ENCODE results near the gene HSP90AA1. TPM values are rescaled to one million over a fixed set of nuclear protein-coding genes. Genes with fewer than 3 reads are reported as not detected.
A peak's percentile ranks its signal among the peaks of the same experiment; 100 is the strongest.

Gene HSP90AA1
- total and polyA plus RNA-seq, 12 donors: 315 to 612 (median 451) TPM

- peak overlapping the region in 1 of 10 donors; percentile 30 for H3K27ac ChIP-seq
- DNase-seq: peak; percentile 88 to 89
- peaks cover 0 to 19% (median 7%) of the 10 kb centered on the region in 9 donors for H3K4me1 ChIP-seq
- H3K27me3 ChIP-seq: no peaks in the 10 kb centered on the region
- ATAC-seq: peak; percentile 88 to 97 (median 96)
- peaks cover 0 to 3% (median 0%) of the 10 kb centered on the region in 11 donors for H3K9me3 ChIP-seq
- peak in 8 of 9 donors; percentile 24 to 71 (median 58) for TF ChIP-seq CTCF (IDR thresholded peaks at IDR 0.05)
- 20 to 24% methylated on average over 26 of the region's 26 CpGs for WGBS, 2 donors
- intact Hi-C loops (cut with DNase I): loop anchor here in 8 of 10 donors (1.0 to 10.0 kb wide), 4 partner anchors 33 to 252 kb away; partner anchors contain the start of gene ZNF839 (in 1 of the 8)
- H3K4me3 ChIP-seq: no peak overlapping the region
- no peaks in the 10 kb centered on the region for H3K36me3 ChIP-seq
These were observed 23.6 kb downstream of the HSP90AA1 start for GRCh38 chr14:102063109-102063807.

- peaks cover 0 to 19% (median 7%) of the 10 kb centered on the region in 9 donors for H3K4me1 ChIP-seq
- no peak for ATAC-seq
- no peaks in the 10 kb centered on the region for H3K27me3 ChIP-seq
- no peak overlapping the region for H3K4me3 ChIP-seq
- 72 to 74% methylated on average over 5 of the region's 5 CpGs for WGBS, 2 donors
- no peaks in the 10 kb centered on the region for H3K9me3 ChIP-seq
- H3K36me3 ChIP-seq: peaks cover 0 to 14% (median 0%) of the 10 kb centered on the region in 9 donors
- TF ChIP-seq CTCF (IDR thresholded peaks at IDR 0.05): no peak
- H3K27ac ChIP-seq: no peak overlapping the region
- intact Hi-C loops (cut with DNase I): loop anchor here in 1 of 10 donors (10.0 kb wide), 1 partner anchor 156 kb away; no protein-coding TSS in a partner anchor
- DNase-seq: no peak
These were observed 27.9 kb downstream of the HSP90AA1 start for GRCh38 chr14:102058961-102059360.

- intact Hi-C loops (cut with DNase I): loop anchor here in 1 of 10 donors (10.0 kb wide), 1 partner anchor 157 kb away; no protein-coding TSS in a partner anchor
- 75 to 78% methylated on average over 7 of the region's 7 CpGs for WGBS, 2 donors
- DNase-seq (no peak), ATAC-seq (no peak)
- Histone ChIP-seq H3K27me3 (no peaks in the 10 kb centered on the region), H3K27ac (no peak overlapping the region), H3K4me3 (no peak overlapping the region), H3K9me3 (no peaks in the 10 kb centered on the region), H3K36me3 (peaks cover 0 to 22% (median 2%) of the 10 kb centered on the region in 9 donors), H3K4me1 (peaks cover 0 to 13% (median 6%) of the 10 kb centered on the region in 9 donors)
- TF ChIP-seq CTCF (IDR thresholded peaks at IDR 0.05): no peak
These were observed 28.7 kb downstream of the HSP90AA1 start for GRCh38 chr14:102058146-102058545.

- DNase-seq: no peak
- intact Hi-C loops (cut with DNase I): loop anchor here in 1 of 10 donors (10.0 kb wide), 1 partner anchor 157 kb away; no protein-coding TSS in a partner anchor
- no peak overlapping the region for H3K4me3 ChIP-seq
- peaks cover 0 to 8% (median under 1%) of the 10 kb centered on the region in 9 donors for H3K4me1 ChIP-seq
- 53 to 56% methylated on average over 10 of the region's 10 CpGs for WGBS, 2 donors
- H3K36me3 ChIP-seq: peaks cover 0 to 28% (median 6%) of the 10 kb centered on the region in 9 donors
- H3K27me3 ChIP-seq: no peaks in the 10 kb centered on the region
- no peak for TF ChIP-seq CTCF (IDR thresholded peaks at IDR 0.05)
- peak in 1 of 8 donors; percentile 8 for ATAC-seq
- H3K27ac ChIP-seq: no peak overlapping the region
- H3K9me3 ChIP-seq: no peaks in the 10 kb centered on the region
These were observed 29.2 kb downstream of the HSP90AA1 start for GRCh38 chr14:102057480-102058114.

Measured in heart right ventricle (tissue), 16 donors.